ENCODE data around the gene MYO5B. TPM values are rescaled to one million over a fixed set of nuclear protein-coding genes. Genes with fewer than 3 reads are reported as not detected.

The MYO5B gene
- total RNA-seq, 1 experiment from 2014 or later: 6.3 TPM

GRCh38 chr18:50072146-50072545 lies 122.8 kb downstream of the MYO5B start:
- no peak for DNase-seq (ENCODE audit: low read depth)

GRCh38 chr18:50071397-50071796 lies 123.5 kb downstream of the MYO5B start:
- DNase-seq (ENCODE audit: low read depth): no peak

- DNase-seq (ENCODE audit: low read depth): no peak
These were observed 125.5 kb downstream of the MYO5B start for GRCh38 chr18:50069422-50069821.

- DNase-seq (ENCODE audit: low read depth): no peak
These were observed 129.4 kb downstream of the MYO5B start for GRCh38 chr18:50065527-50065926.

- DNase-seq (ENCODE audit: low read depth): no peak
These were observed 129.9 kb downstream of the MYO5B start for GRCh38 chr18:50065039-50065438.

- DNase-seq (ENCODE audit: low read depth): no peak
These were observed 132.9 kb downstream of the MYO5B start for GRCh38 chr18:50061876-50062517.

- no peak for DNase-seq (ENCODE audit: low read depth)
These were observed 134.1 kb downstream of the MYO5B start for GRCh38 chr18:50060822-50061221.

- DNase-seq (ENCODE audit: low read depth): no peak
These were observed 136.2 kb downstream of the MYO5B start for GRCh38 chr18:50058731-50059130.

GRCh38 chr18:50057009-50057408 lies 137.9 kb downstream of the MYO5B start:
- DNase-seq (ENCODE audit: low read depth): no peak

- DNase-seq (ENCODE audit: low read depth): no peak
These were observed 138.8 kb downstream of the MYO5B start for GRCh38 chr18:50056185-50056584.

GRCh38 chr18:50055488-50055887 lies 139.5 kb downstream of the MYO5B start:
- DNase-seq (ENCODE audit: low read depth): no peak

- no peak for DNase-seq (ENCODE audit: low read depth)
These were observed 141.8 kb downstream of the MYO5B start for GRCh38 chr18:50053111-50053510.

GRCh38 chr18:50051288-50051687 lies 143.7 kb downstream of the MYO5B start:
- peak; percentile 6 for DNase-seq (ENCODE audit: low read depth)

GRCh38 chr18:50045126-50045525 lies 149.8 kb downstream of the MYO5B start:
- peak; percentile 0 for DNase-seq (ENCODE audit: low read depth)

GRCh38 chr18:50044402-50044801 lies 150.5 kb downstream of the MYO5B start:
- DNase-seq (ENCODE audit: low read depth): no peak

- no peak for DNase-seq (ENCODE audit: low read depth)
These were observed 152.3 kb downstream of the MYO5B start for GRCh38 chr18:50042611-50043010.

- DNase-seq (ENCODE audit: low read depth): no peak
These were observed 155.2 kb downstream of the MYO5B start for GRCh38 chr18:50039746-50040145.

GRCh38 chr18:50038448-50038847 lies 156.5 kb downstream of the MYO5B start:
- peak; percentile 5 for DNase-seq (ENCODE audit: low read depth)

GRCh38 chr18:50034029-50034428 lies 160.9 kb downstream of the MYO5B start:
- peak; percentile 8 for DNase-seq (ENCODE audit: low read depth)

- no peak for DNase-seq (ENCODE audit: low read depth)
These were observed 161.9 kb downstream of the MYO5B start for GRCh38 chr18:50033004-50033403.

GRCh38 chr18:50030146-50030545 lies 164.8 kb downstream of the MYO5B start:
- DNase-seq (ENCODE audit: low read depth): no peak

- no peak for DNase-seq (ENCODE audit: low read depth)
These were observed 167.0 kb downstream of the MYO5B start for GRCh38 chr18:50027996-50028395.

- DNase-seq (ENCODE audit: low read depth): no peak
These were observed 170.5 kb downstream of the MYO5B start for GRCh38 chr18:50024466-50024865.

- DNase-seq (ENCODE audit: low read depth): no peak
These were observed 172.0 kb downstream of the MYO5B start for GRCh38 chr18:50022985-50023384.

Measured in LHCN-M2 (cell line).